ENCODE measurements around the gene MRPS23. TPM values are rescaled to one million over a fixed set of nuclear protein-coding genes. Genes with fewer than 3 reads are reported as not detected.

Gene MRPS23
- total and polyA plus RNA-seq, 2 experiments from 2014 or later = 33.4 to 61.1 TPM

DNA sequence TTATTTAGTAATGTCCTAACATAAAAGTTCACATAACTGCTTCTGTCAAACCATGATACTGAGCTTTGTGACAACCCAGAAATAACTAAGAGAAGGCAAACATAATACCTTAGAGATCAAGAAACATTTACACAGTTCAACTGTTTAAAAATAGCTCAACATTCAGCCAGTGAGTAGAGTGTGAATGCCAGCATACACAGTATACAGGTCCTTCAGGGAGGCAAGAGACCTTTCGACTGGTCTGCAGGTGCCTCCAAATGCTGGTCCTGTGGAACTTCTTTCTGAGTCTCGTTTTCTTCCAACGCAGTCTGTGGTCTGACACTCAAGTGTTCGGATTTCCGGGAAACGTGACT, 10.3 kb downstream of the MRPS23 start:
- DNase-seq = no peak
- no peak overlapping the region for H3K27ac ChIP-seq
- H3K27me3 ChIP-seq (replicated peaks; ENCODE audit: insufficient read depth) = no peaks in the 10 kb centered on the region
- no peak overlapping the region for H3K4me2 ChIP-seq (ENCODE audit: unreplicated experiment)
- H3F3A ChIP-seq (ENCODE audit: insufficient read depth) = peaks cover 6% of the 10 kb centered on the region; the same call in 1 of the 2 replicates
- no peak overlapping the region for H3K9ac ChIP-seq
- TF ChIP-seq EZH2 (IDR thresholded peaks at IDR 0.05; ENCODE audit: insufficient read depth, poor library complexity, severe bottlenecking) = no peak
- no peaks in the 10 kb centered on the region for H4K20me1 ChIP-seq (ENCODE audit: insufficient read depth)
- no peaks in the 10 kb centered on the region for H3K9me2 ChIP-seq (ENCODE audit: insufficient read depth)
- H3K36me3 ChIP-seq (ENCODE audit: low read depth) = peaks cover 22% of the 10 kb centered on the region
- peaks cover 3% of the 10 kb centered on the region for H3K4me1 ChIP-seq (ENCODE audit: insufficient read depth)
- in situ Hi-C loops (cut with MboI) = loop anchor here (10.0 kb wide), 1 partner anchor 65 kb away; no protein-coding TSS in a partner anchor
- peaks cover 28% of the 10 kb centered on the region for H3K79me2 ChIP-seq (ENCODE audit: insufficient read depth)
- H2AFZ ChIP-seq = no peak overlapping the region
- H3K4me3 ChIP-seq = no peak overlapping the region
- 98% methylated on average over 6 of the region's 6 CpGs for WGBS, 2 experiments (ENCODE audit: low coverage in 1 of 2, low lambda C conversion rate in 2 of 2, missing lambda C conversion rate in 2 of 2)
- H3K9me3 ChIP-seq (ENCODE audit: low read depth) = no peaks in the 10 kb centered on the region

DNA sequence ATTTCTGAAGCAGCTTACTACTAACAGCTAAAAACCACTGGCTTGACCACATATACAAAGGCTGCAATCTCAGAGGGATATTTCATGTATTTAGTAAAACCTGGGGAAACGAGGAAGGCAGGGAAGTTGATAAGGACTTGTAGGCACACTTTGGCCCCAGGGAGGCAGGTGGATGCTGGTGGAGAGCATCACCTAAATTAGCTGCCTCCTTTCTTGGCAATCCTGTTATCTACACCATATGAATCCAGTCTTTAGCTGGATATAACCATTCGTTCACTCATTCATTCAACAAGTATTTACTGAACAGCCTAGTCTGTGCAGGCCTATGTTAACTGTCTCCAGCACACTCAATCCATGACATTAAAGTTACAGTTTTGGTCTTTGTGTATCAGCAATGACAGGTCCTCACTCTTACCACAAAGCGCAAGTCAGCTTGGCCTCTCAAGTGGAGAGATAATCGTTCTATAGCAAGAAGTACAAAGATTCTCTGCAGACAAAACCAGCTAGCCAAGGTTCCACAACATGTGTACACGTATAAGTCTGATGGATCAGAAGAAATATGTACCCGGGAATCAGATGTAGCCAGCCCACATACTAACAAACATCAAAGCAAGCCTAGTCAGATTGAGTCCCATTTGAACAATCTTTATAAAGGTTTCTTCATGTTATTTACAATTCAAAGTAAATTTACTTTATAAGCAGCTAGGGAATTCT, 10.8 kb downstream of the MRPS23 start:
- no peak for DNase-seq
- TF ChIP-seq EZH2 (IDR thresholded peaks at IDR 0.05; ENCODE audit: insufficient read depth, poor library complexity, severe bottlenecking) (no peak), EZH2phosphoT487 (IDR thresholded peaks at IDR 0.05; ENCODE audit: insufficient read depth, low read depth) (no peak)
- H3K9ac ChIP-seq = no peak overlapping the region
- no peaks in the 10 kb centered on the region for H4K20me1 ChIP-seq (ENCODE audit: insufficient read depth)
- peaks cover 9% of the 10 kb centered on the region for H3K4me1 ChIP-seq (ENCODE audit: insufficient read depth)
- peaks cover 27% of the 10 kb centered on the region for H3K79me2 ChIP-seq (ENCODE audit: insufficient read depth)
- no peaks in the 10 kb centered on the region for H3K9me2 ChIP-seq (ENCODE audit: insufficient read depth)
- H3K36me3 ChIP-seq (ENCODE audit: low read depth) = peaks cover 22% of the 10 kb centered on the region
- in situ Hi-C loops (cut with MboI) = loop anchor here (10.0 kb wide), 1 partner anchor 64 kb away; no protein-coding TSS in a partner anchor
- H3K9me3 ChIP-seq (ENCODE audit: low read depth) = no peaks in the 10 kb centered on the region
- no peak overlapping the region for H2AFZ ChIP-seq
- H3K4me3 ChIP-seq = no peak overlapping the region
- H3F3A ChIP-seq (ENCODE audit: insufficient read depth) = peaks cover 12% of the 10 kb centered on the region
- no peaks in the 10 kb centered on the region for H3K27me3 ChIP-seq (replicated peaks; ENCODE audit: insufficient read depth)
- H3K27ac ChIP-seq = no peak overlapping the region
- WGBS, 2 experiments (ENCODE audit: low coverage in 1 of 2, low lambda C conversion rate in 2 of 2, missing lambda C conversion rate in 2 of 2) = 84% methylated on average over 6 of the region's 6 CpGs
- H3K4me2 ChIP-seq (ENCODE audit: unreplicated experiment) = no peak overlapping the region

- DNase-seq = no peak
- Histone ChIP-seq H2AFZ (no peak overlapping the region), H3K9me3 (ENCODE audit: low read depth) (no peaks in the 10 kb centered on the region), H3K4me1 (ENCODE audit: insufficient read depth) (peaks cover 9% of the 10 kb centered on the region), H3F3A (ENCODE audit: insufficient read depth) (peaks cover 17% of the 10 kb centered on the region), H4K20me1 (ENCODE audit: insufficient read depth) (no peaks in the 10 kb centered on the region), H3K36me3 (ENCODE audit: low read depth) (peaks cover 22% of the 10 kb centered on the region), H3K27me3 (replicated peaks; ENCODE audit: insufficient read depth) (no peaks in the 10 kb centered on the region), H3K79me2 (ENCODE audit: insufficient read depth) (peaks cover 21% of the 10 kb centered on the region), H3K27ac (no peak overlapping the region), H3K4me3 (no peak overlapping the region), H3K4me2 (ENCODE audit: unreplicated experiment) (no peak overlapping the region), H3K9me2 (ENCODE audit: insufficient read depth) (no peaks in the 10 kb centered on the region), H3K9ac (no peak overlapping the region)
- no peak for TF ChIP-seq EZH2 (IDR thresholded peaks at IDR 0.05; ENCODE audit: insufficient read depth, poor library complexity, severe bottlenecking)
- TF ChIP-seq EZH2phosphoT487 (IDR thresholded peaks at IDR 0.05; ENCODE audit: insufficient read depth, low read depth) = no peak
- in situ Hi-C loops (cut with MboI) = loop anchor here (10.0 kb wide), 1 partner anchor 64 kb away; no protein-coding TSS in a partner anchor
- 75 to 82% methylated on average over 4 of the region's 4 CpGs for whole genome bisulfite sequencing, 2 experiments (ENCODE audit: low coverage in 1 of 2, low lambda C conversion rate in 2 of 2, missing lambda C conversion rate in 2 of 2)
Measured at GRCh38 chr17:57838453-57838852, 11.4 kb downstream of the MRPS23 start.

DNA sequence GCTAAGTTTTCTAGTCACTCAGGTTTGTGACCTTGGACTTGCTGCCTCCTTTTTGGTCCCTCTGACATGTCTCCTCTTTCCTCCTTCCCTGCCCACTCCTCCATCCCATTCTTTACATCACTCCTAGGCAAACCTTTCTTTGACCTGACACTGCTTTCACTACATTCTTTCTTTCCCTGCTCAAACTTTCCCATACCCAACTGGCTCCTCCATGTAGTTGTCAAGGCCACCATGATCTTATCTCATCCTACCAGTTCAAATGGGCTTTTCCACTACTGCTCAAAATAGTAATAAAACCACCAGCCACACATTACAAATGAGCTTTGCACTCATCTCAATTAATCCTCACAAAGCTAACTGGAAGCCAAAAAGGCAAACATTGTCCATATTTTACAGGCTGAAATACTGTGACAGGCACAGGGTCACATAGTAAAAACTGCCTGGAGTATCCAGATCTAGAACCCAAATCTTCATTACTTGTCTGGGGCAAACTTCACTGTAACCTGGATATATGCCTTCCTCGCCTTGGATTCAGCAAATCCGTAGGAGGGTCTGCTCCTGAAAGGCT, 14.4 kb downstream of the MRPS23 start:
- peaks cover 31% of the 10 kb centered on the region for H3F3A ChIP-seq (ENCODE audit: insufficient read depth)
- H3K27ac ChIP-seq = no peak overlapping the region
- no peak overlapping the region for H2AFZ ChIP-seq
- 97 to 99% methylated on average over 2 of the region's 2 CpGs for WGBS, 2 experiments (ENCODE audit: low coverage in 1 of 2, low lambda C conversion rate in 2 of 2, missing lambda C conversion rate in 2 of 2)
- no peaks in the 10 kb centered on the region for H3K27me3 ChIP-seq (replicated peaks; ENCODE audit: insufficient read depth)
- no peaks in the 10 kb centered on the region for H3K9me3 ChIP-seq (ENCODE audit: low read depth)
- TF ChIP-seq EZH2phosphoT487 (IDR thresholded peaks at IDR 0.05; ENCODE audit: insufficient read depth, low read depth) (no peak), EZH2 (IDR thresholded peaks at IDR 0.05; ENCODE audit: insufficient read depth, poor library complexity, severe bottlenecking) (no peak)
- peaks cover 12% of the 10 kb centered on the region for H3K36me3 ChIP-seq (ENCODE audit: low read depth)
- no peaks in the 10 kb centered on the region for H4K20me1 ChIP-seq (ENCODE audit: insufficient read depth)
- in situ Hi-C loops (cut with MboI) = loop anchor here (10.0 kb wide), 1 partner anchor 61 kb away; no protein-coding TSS in a partner anchor
- H3K9ac ChIP-seq = no peak overlapping the region
- H3K4me1 ChIP-seq (ENCODE audit: insufficient read depth) = peaks cover 9% of the 10 kb centered on the region
- no peak for DNase-seq
- H3K4me2 ChIP-seq (ENCODE audit: unreplicated experiment) = no peak overlapping the region
- H3K9me2 ChIP-seq (ENCODE audit: insufficient read depth) = no peaks in the 10 kb centered on the region
- H3K79me2 ChIP-seq (ENCODE audit: insufficient read depth) = no peaks in the 10 kb centered on the region
- H3K4me3 ChIP-seq = no peak overlapping the region
